ENCODE data around the gene WWC2. TPM values are rescaled to one million over a fixed set of nuclear protein-coding genes. Genes with fewer than 3 reads are reported as not detected.
"Not testable (repeated sequence)": the region's sequence is repeated elsewhere in the genome, so short reads cannot be mapped to it uniquely, and the experiment has no call there.

Gene WWC2
- polyA plus RNA-seq, 1 experiment = 32.0 TPM

GRCh38 chr4:183321079-183321478, 222.0 kb downstream of the WWC2 start:
- no peak overlapping the region for H3K4me3 ChIP-seq (ENCODE audit: low read depth, low read length)
- no peak for DNase-seq (ENCODE audit: low read depth)
- no peaks in the 10 kb centered on the region for H3K36me3 ChIP-seq (ENCODE audit: control insufficient read depth, insufficient read depth, low read length)
- no peak for TF ChIP-seq CTCF (IDR thresholded peaks at IDR 0.05; ENCODE audit: insufficient read depth, low read depth, low read length)
- ChIA-PET POLR2A (no interaction called here), CTCF (no interaction called here)
- no peaks in the 10 kb centered on the region for H3K27me3 ChIP-seq (ENCODE audit: control insufficient read depth, insufficient read depth, low read length)

- DNase-seq (ENCODE audit: low read depth) = no peak
- Histone ChIP-seq H3K36me3 (ENCODE audit: control insufficient read depth, insufficient read depth, low read length) (no peaks in the 10 kb centered on the region), H3K4me3 (ENCODE audit: low read depth, low read length) (no peak overlapping the region), H3K27me3 (ENCODE audit: control insufficient read depth, insufficient read depth, low read length) (no peaks in the 10 kb centered on the region)
- ChIA-PET POLR2A (no interaction called here), CTCF (no interaction called here)
- no peak for TF ChIP-seq CTCF (IDR thresholded peaks at IDR 0.05; ENCODE audit: insufficient read depth, low read depth, low read length)
Observed at GRCh38 chr4:183321516-183321915, 222.5 kb downstream of the WWC2 start.

- TF ChIP-seq CTCF (IDR thresholded peaks at IDR 0.05; ENCODE audit: insufficient read depth, low read depth, low read length) = no peak
- H3K4me3 ChIP-seq (ENCODE audit: low read depth, low read length) = no peak within 1 kb of the TSS
- no peaks in the 10 kb centered on the region for H3K27me3 ChIP-seq (ENCODE audit: control insufficient read depth, insufficient read depth, low read length)
- no peaks in the 10 kb centered on the region for H3K36me3 ChIP-seq (ENCODE audit: control insufficient read depth, insufficient read depth, low read length)
- POLR2A ChIA-PET = no interaction called here
- CTCF ChIA-PET = no interaction called here
- no peak for DNase-seq (ENCODE audit: low read depth)
Observed at GRCh38 chr4:183322326-183322725, 223.3 kb downstream of the WWC2 start, which contains the start of gene CLDN24. TSS of gene CLDN24 (minus strand) at chr4:183322426. CDS start at chr4:183322426, 0 bp downstream.

- TF ChIP-seq CTCF (IDR thresholded peaks at IDR 0.05; ENCODE audit: insufficient read depth, low read depth, low read length) = no peak
- POLR2A ChIA-PET = no interaction called here
Observed at GRCh38 chr4:183323295-183323694, 224.2 kb downstream of the WWC2 start.

GRCh38 chr4:183324056-183324455, 225.0 kb downstream of the WWC2 start:
- DNase-seq (ENCODE audit: low read depth); POLR2A ChIA-PET; H3K4me3 ChIP-seq (ENCODE audit: low read depth, low read length); CTCF ChIA-PET; H3K27me3 ChIP-seq (ENCODE audit: control insufficient read depth, insufficient read depth, low read length); H3K36me3 ChIP-seq (ENCODE audit: control insufficient read depth, insufficient read depth, low read length): not testable (repeated sequence)

More at GRCh38 chr4:183323295-183323694, 224.2 kb downstream of the WWC2 start:
- no peak overlapping the region for H3K4me3 ChIP-seq (ENCODE audit: low read depth, low read length)
- H3K27me3 ChIP-seq (ENCODE audit: control insufficient read depth, insufficient read depth, low read length) = no peaks in the 10 kb centered on the region
- CTCF ChIA-PET = interaction anchor here (0.6 kb wide), 1 partner anchor 111 kb away, joined by 5 read pairs; no protein-coding TSS in a partner anchor
- no peaks in the 10 kb centered on the region for H3K36me3 ChIP-seq (ENCODE audit: control insufficient read depth, insufficient read depth, low read length)
- DNase-seq (ENCODE audit: low read depth) = no peak

- ChIA-PET CTCF (interaction anchor here (0.8 kb wide), 1 partner anchor 68 kb away, joined by 3 read pairs; no protein-coding TSS in a partner anchor), POLR2A (no interaction called here)
- DNase-seq (ENCODE audit: low read depth) = no peak
- TF ChIP-seq CTCF (IDR thresholded peaks at IDR 0.05; ENCODE audit: insufficient read depth, low read depth, low read length) = no peak
- no peak overlapping the region for H3K4me3 ChIP-seq (ENCODE audit: low read depth, low read length)
- no peaks in the 10 kb centered on the region for H3K36me3 ChIP-seq (ENCODE audit: control insufficient read depth, insufficient read depth, low read length)
- H3K27me3 ChIP-seq (ENCODE audit: control insufficient read depth, insufficient read depth, low read length) = no peaks in the 10 kb centered on the region
Observed at GRCh38 chr4:183324619-183325018, 225.6 kb downstream of the WWC2 start.

- H3K27me3 ChIP-seq (ENCODE audit: control insufficient read depth, insufficient read depth, low read length); H3K4me3 ChIP-seq (ENCODE audit: low read depth, low read length); POLR2A ChIA-PET; CTCF ChIA-PET; H3K36me3 ChIP-seq (ENCODE audit: control insufficient read depth, insufficient read depth, low read length); DNase-seq (ENCODE audit: low read depth): not testable (repeated sequence)
Observed at GRCh38 chr4:183326387-183326786, 227.3 kb downstream of the WWC2 start.

Data from BJ (cell line).